ENCODE results near the gene RDM1. TPM values are rescaled to one million over a fixed set of nuclear protein-coding genes. Genes with fewer than 3 reads are reported as not detected.

The RDM1 gene
- 10 to 100 TPM; 13.9 to 14.4 TPM for total RNA-seq

- ChIA-PET CTCF (interaction anchor here (0.6 to 2.3 kb wide), 13 partner anchors 9 to 122 kb away, joined by 3 to 12 read pairs (median 4); partner anchors contain the start of genes CCL5 and TAF15), POLR2A (interaction anchor here (0.7 to 2.4 kb wide), 14 partner anchors 15 to 122 kb away, joined by 3 to 16 read pairs (median 6); partner anchors contain the start of genes CCL5 and TAF15)
- H3K4me1 Mint-ChIP-seq (ENCODE audit: low read depth): peaks cover 37% of the 10 kb centered on the region
- peaks cover 8% of the 10 kb centered on the region for H3K27me3 Mint-ChIP-seq (ENCODE audit: low read depth)
- H3K4me3 Mint-ChIP-seq: peak within 1 kb of the TSS; percentile 86
- peak within 1 kb of the TSS; percentile 85 for H3K27ac Mint-ChIP-seq
- peak; percentile 94 for DNase-seq
- no peaks in the 10 kb centered on the region for H3K9me3 Mint-ChIP-seq (ENCODE audit: insufficient read depth)
- H3K36me3 Mint-ChIP-seq (ENCODE audit: low read depth): peaks cover 25% of the 10 kb centered on the region
- ATAC-seq: peak; percentile 98
Measured at GRCh38 chr17:35930211-35931065, at the start of gene RDM1. TSS of gene RDM1 (minus strand) at chr17:35930773. CDS start at chr17:35930727, 46 bp downstream.

DNA sequence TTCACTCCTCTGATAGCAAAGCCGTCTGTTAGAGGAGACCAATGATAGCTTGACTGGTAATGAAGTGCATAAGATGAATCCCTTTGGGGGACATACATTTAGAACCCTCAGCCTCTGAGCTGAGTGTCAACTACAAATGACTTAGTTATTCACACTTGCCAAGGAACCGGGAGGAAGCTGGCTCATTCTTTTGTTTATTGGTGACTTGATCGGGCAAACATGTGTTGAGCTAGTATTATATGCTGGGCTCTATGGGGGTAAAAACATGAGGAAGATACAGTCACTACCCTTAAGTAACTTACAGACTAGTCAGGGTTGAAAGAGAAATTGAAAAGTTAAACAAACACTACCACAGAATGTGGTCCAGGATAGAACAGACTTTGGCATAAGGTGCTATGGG, 47.8 kb upstream of the RDM1 start:
- no peak for ATAC-seq
- no peaks in the 10 kb centered on the region for H3K4me1 Mint-ChIP-seq (ENCODE audit: low read depth)
- H3K9me3 Mint-ChIP-seq (ENCODE audit: insufficient read depth): no peaks in the 10 kb centered on the region
- ChIA-PET POLR2A (no interaction called here), CTCF (interaction anchor here (1.5 to 11.9 kb wide), 3 partner anchors 10 to 170 kb away, joined by 4 to 174 read pairs (median 9); no protein-coding TSS in a partner anchor)
- H3K27me3 Mint-ChIP-seq (ENCODE audit: low read depth): peaks cover 6% of the 10 kb centered on the region
- H3K27ac Mint-ChIP-seq: no peak overlapping the region
- H3K36me3 Mint-ChIP-seq (ENCODE audit: low read depth): no peaks in the 10 kb centered on the region
- no peak for DNase-seq
- H3K4me3 Mint-ChIP-seq: no peak overlapping the region

- Mint-ChIP-seq H3K9me3 (ENCODE audit: insufficient read depth) (no peaks in the 10 kb centered on the region), H3K4me1 (ENCODE audit: low read depth) (no peaks in the 10 kb centered on the region), H3K36me3 (ENCODE audit: low read depth) (no peaks in the 10 kb centered on the region), H3K27ac (no peak overlapping the region), H3K4me3 (no peak overlapping the region), H3K27me3 (ENCODE audit: low read depth) (peaks cover 6% of the 10 kb centered on the region)
- ChIA-PET CTCF (interaction anchor here (1.5 to 11.9 kb wide), 6 partner anchors 9 to 170 kb away, joined by 4 to 174 read pairs (median 14); partner anchors contain the start of gene CCL14), POLR2A (no interaction called here)
- ATAC-seq (no peak), DNase-seq (no peak)
Measured at GRCh38 chr17:35977509-35977908, 46.9 kb upstream of the RDM1 start.

GRCh38 chr17:35973333-35974260, 43.0 kb upstream of the RDM1 start:
- POLR2A ChIA-PET: no interaction called here

GRCh38 chr17:35972945-35973332, 42.4 kb upstream of the RDM1 start:
- no peak for ATAC-seq

More at GRCh38 chr17:35973333-35974260, 43.0 kb upstream of the RDM1 start:
- no peak overlapping the region for H3K27ac Mint-ChIP-seq
- H3K27me3 Mint-ChIP-seq (ENCODE audit: low read depth): peaks cover 6% of the 10 kb centered on the region
- H3K4me3 Mint-ChIP-seq: no peak overlapping the region
- no peaks in the 10 kb centered on the region for H3K36me3 Mint-ChIP-seq (ENCODE audit: low read depth)
- H3K9me3 Mint-ChIP-seq (ENCODE audit: insufficient read depth): no peaks in the 10 kb centered on the region
- ATAC-seq (no peak), DNase-seq (no peak)
- H3K4me1 Mint-ChIP-seq (ENCODE audit: low read depth): peaks cover 7% of the 10 kb centered on the region
- CTCF ChIA-PET: interaction anchor here (1.2 to 11.9 kb wide), 2 partner anchors 22 to 174 kb away, joined by 3 to 174 read pairs; no protein-coding TSS in a partner anchor

DNA sequence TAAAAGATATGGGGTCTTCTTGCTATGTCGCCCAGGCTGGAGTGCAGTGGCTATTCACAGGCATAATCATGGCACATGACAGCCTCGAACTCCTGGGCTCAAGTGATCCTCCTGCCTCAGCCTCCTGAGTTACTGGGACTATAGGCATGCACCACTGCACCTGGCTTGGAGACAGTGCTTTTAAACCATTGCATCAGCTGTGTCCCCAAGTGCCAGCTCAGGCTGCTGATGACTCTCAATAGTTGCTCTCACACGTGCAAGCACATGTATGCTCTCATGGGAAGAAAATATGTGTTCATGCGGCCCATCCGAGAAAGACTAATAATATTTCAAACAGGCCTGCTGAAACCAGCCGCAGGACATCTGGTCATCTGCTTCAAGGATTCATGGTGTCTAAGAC, 42.0 kb upstream of the RDM1 start:
- H3K27ac Mint-ChIP-seq: no peak overlapping the region
- H3K9me3 Mint-ChIP-seq (ENCODE audit: insufficient read depth): no peaks in the 10 kb centered on the region
- CTCF ChIA-PET: interaction anchor here (5.2 to 11.9 kb wide), 2 partner anchors 175 kb away, joined by 119 to 174 read pairs; no protein-coding TSS in a partner anchor
- DNase-seq: no peak
- POLR2A ChIA-PET: no interaction called here
- ATAC-seq: no peak
- no peak overlapping the region for H3K4me3 Mint-ChIP-seq
- peaks cover 7% of the 10 kb centered on the region for H3K4me1 Mint-ChIP-seq (ENCODE audit: low read depth)
- no peaks in the 10 kb centered on the region for H3K36me3 Mint-ChIP-seq (ENCODE audit: low read depth)
- H3K27me3 Mint-ChIP-seq (ENCODE audit: low read depth): peaks cover 7% of the 10 kb centered on the region

More at GRCh38 chr17:35972945-35973332, 42.4 kb upstream of the RDM1 start:
- H3K4me3 Mint-ChIP-seq: no peak overlapping the region
- no peaks in the 10 kb centered on the region for H3K9me3 Mint-ChIP-seq (ENCODE audit: insufficient read depth)
- no peak for DNase-seq
- H3K36me3 Mint-ChIP-seq (ENCODE audit: low read depth): no peaks in the 10 kb centered on the region
- H3K4me1 Mint-ChIP-seq (ENCODE audit: low read depth): peaks cover 7% of the 10 kb centered on the region
- H3K27ac Mint-ChIP-seq: no peak overlapping the region
- ChIA-PET CTCF (interaction anchor here (1.2 to 11.9 kb wide), 2 partner anchors 23 to 175 kb away, joined by 3 to 174 read pairs; no protein-coding TSS in a partner anchor), POLR2A (no interaction called here)
- peaks cover 7% of the 10 kb centered on the region for H3K27me3 Mint-ChIP-seq (ENCODE audit: low read depth)

DNA sequence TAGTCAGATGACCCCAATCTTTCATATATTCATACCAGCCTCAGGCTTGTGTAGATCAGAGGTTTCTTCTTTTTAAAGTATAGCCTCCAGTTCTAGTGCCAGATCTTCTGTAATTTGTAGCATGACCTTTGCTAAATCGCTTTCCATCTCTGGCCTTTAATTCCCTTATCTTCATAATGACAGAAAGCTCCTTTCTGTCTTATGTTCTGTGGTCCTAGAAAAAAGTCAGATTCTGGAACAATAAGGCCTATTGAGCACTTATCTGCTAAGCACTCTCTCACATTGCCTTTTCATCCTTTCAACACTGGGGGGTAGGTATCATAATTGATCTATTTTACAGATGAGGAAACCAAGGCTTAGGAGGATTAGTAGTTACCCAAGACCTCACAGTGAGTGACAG, 41.5 kb upstream of the RDM1 start:
- ATAC-seq (no peak), DNase-seq (no peak)
- Mint-ChIP-seq H3K27ac (no peak overlapping the region), H3K36me3 (ENCODE audit: low read depth) (no peaks in the 10 kb centered on the region), H3K4me3 (no peak overlapping the region), H3K27me3 (ENCODE audit: low read depth) (peaks cover 7% of the 10 kb centered on the region), H3K9me3 (ENCODE audit: insufficient read depth) (no peaks in the 10 kb centered on the region), H3K4me1 (ENCODE audit: low read depth) (peaks cover 7% of the 10 kb centered on the region)
- CTCF ChIA-PET: interaction anchor here (1.0 to 5.2 kb wide), 3 partner anchors 33 to 176 kb away, joined by 3 to 119 read pairs (median 45); no protein-coding TSS in a partner anchor
- POLR2A ChIA-PET: no interaction called here

DNA sequence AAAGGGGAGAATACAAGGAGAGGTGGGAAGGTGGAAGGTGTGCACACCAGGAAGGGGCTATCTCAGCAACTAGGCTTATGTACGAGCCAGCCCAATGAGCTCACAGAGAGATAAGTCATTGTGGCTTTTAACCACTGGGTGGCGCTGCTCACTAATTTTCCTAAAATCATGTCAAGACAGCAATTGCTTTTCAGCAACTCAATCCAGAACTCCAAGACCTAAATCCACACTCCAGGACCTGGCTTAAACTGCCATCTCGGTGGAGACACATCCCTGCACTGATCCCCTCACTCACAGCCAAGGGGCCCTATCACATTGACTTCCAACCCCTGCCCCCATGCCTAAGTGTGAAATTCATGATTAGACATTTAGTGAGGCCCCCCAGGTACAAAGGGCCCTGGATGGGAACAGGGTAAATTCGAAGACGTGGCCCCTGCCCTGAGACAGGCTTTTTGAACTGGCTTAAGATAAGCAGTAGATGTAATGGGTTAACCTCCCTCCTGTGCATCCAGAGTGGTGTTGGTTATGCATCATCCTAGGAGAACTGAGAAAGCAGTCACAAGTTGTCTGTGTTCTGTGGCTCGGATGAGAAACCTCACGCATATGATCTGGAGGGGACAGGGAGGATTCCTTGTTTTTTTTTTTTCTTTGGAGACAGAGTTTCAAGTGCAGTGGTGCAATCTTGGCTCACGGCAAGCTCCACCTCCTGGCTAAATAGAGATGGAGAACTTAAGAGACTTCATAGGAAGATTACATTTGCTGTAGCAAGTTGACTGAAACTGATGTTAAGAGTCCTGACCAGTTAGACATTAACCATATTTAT, 39.2 kb upstream of the RDM1 start:
- DNase-seq: peak; percentile 86
- CTCF ChIA-PET: interaction anchor here (0.5 to 5.2 kb wide), 45 partner anchors 8 to 260 kb away, joined by 3 to 119 read pairs (median 4); partner anchors contain the start of genes CCL16, HEATR9, LYZL6 and RDM1
- H3K4me1 Mint-ChIP-seq (ENCODE audit: low read depth): peaks cover 7% of the 10 kb centered on the region
- POLR2A ChIA-PET: interaction anchor here (0.6 to 1.0 kb wide), 4 partner anchors 11 to 197 kb away, joined by 3 to 5 read pairs (median 3); no protein-coding TSS in a partner anchor
- H3K4me3 Mint-ChIP-seq: no peak overlapping the region
- H3K27me3 Mint-ChIP-seq (ENCODE audit: low read depth): peaks cover 6% of the 10 kb centered on the region
- no peak overlapping the region for H3K27ac Mint-ChIP-seq
- ATAC-seq: peak; percentile 72
- H3K9me3 Mint-ChIP-seq (ENCODE audit: insufficient read depth): no peaks in the 10 kb centered on the region
- H3K36me3 Mint-ChIP-seq (ENCODE audit: low read depth): no peaks in the 10 kb centered on the region

DNA sequence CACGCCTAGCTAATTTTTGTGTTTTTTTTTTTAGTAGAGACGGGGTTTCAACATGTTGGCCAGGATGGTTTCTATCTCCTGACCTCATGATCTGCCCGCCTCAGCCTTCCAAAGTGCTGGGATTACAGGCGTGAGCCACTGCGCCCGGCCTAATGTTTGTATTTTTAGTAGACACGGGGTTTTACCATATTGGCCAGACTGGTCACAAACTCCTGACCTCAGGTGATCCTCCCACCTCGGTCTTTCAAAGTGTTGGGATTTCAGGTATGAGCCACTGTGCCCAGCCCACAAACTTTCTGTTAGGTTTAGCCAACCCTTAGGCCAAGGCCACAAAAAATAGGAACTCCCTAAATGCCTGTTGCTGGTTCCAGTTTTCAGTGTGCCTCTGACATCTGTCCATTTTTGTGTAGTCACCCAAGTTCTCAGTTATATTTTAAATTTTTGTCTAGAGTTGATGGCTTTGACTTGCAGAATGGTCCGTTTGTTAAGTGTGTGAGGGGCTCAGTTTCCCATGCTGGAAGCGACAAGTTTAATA, 38.0 kb upstream of the RDM1 start:
- Mint-ChIP-seq H3K27me3 (ENCODE audit: low read depth) (peaks cover 13% of the 10 kb centered on the region), H3K4me3 (no peak overlapping the region), H3K4me1 (ENCODE audit: low read depth) (peaks cover 7% of the 10 kb centered on the region), H3K36me3 (ENCODE audit: low read depth) (no peaks in the 10 kb centered on the region), H3K9me3 (ENCODE audit: insufficient read depth) (no peaks in the 10 kb centered on the region), H3K27ac (no peak overlapping the region)
- POLR2A ChIA-PET: interaction anchor here (0.6 to 1.0 kb wide), 3 partner anchors 10 to 180 kb away, joined by 3 to 5 read pairs (median 3); no protein-coding TSS in a partner anchor
- ATAC-seq (no peak), DNase-seq (no peak)
- CTCF ChIA-PET: interaction anchor here (0.6 to 5.2 kb wide), 28 partner anchors 9 to 515 kb away, joined by 3 to 119 read pairs (median 6); partner anchors contain the start of genes CCL16 and LYZL6

DNA sequence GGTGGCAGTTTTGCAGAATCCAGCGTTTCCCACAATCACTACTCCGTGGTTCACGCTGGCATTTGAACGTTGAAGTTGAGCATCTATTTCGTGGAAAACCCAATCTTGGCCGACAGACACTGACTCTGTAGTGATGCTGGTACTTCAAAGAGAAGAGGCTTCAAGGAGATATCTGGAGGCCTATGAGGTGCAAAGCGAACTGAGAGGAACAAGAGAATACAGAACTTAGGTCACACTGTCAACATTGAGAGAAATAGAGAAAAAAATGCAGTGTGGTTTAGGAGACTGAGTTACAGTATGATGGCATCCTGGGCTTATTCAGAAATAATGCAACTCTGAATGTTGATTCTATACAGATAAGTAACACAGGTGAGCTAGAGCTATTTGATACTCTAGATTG, 34.7 kb upstream of the RDM1 start:
- Mint-ChIP-seq H3K36me3 (ENCODE audit: low read depth) (no peaks in the 10 kb centered on the region), H3K27me3 (ENCODE audit: low read depth) (peaks cover 20% of the 10 kb centered on the region), H3K4me3 (no peak overlapping the region), H3K9me3 (ENCODE audit: insufficient read depth) (no peaks in the 10 kb centered on the region), H3K4me1 (ENCODE audit: low read depth) (peaks cover 7% of the 10 kb centered on the region), H3K27ac (no peak overlapping the region)
- ChIA-PET POLR2A (no interaction called here), CTCF (interaction anchor here (1.9 to 2.1 kb wide), 3 partner anchors 10 to 184 kb away, joined by 11 to 13 read pairs (median 12); no protein-coding TSS in a partner anchor)
- DNase-seq: no peak
- ATAC-seq: no peak
